HG03045 (cell line): ENCODE measurements around the gene GNB5.
"Not testable (repeated sequence)": the region's sequence is repeated elsewhere in the genome, so short reads cannot be mapped to it uniquely, and the experiment has no call there.

Experiments used
- ATAC-seq: cut with Tn5 transposase; IDR thresholded peaks from one replicate; pipeline ENCODE4 v1.9.1; 2021; ENCODE audit warnings: mild to moderate bottlenecking, moderate library complexity; ENCODE audit not compliant: unreplicated experiment

Gene GNB5

DNA sequence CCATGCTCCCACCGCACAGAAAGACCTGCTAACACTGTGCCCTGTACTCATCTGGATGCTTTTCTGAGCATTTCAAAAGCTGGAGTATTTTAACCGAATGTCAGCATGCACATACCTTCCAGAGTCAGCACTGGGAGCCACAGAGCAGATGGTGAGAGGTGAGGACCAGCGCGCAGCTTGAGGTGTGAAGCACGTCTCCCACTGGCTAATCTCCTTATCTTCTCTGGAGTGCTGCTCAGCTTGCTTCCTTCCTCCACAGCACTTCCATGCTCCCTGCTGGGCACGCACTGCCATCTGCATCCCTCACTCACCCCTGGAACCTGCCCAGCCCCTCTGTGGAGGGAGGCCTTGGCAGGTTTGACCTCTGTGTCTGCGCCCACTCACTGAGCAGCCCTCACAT lies at the start of gene GNB5:
Gene GNB5, minus strand, starts transcription at position 186 of the 400 bp plus-strand sequence. CDS start 6,716 bp downstream, outside the sequence.
- no peak for ATAC-seq

DNA sequence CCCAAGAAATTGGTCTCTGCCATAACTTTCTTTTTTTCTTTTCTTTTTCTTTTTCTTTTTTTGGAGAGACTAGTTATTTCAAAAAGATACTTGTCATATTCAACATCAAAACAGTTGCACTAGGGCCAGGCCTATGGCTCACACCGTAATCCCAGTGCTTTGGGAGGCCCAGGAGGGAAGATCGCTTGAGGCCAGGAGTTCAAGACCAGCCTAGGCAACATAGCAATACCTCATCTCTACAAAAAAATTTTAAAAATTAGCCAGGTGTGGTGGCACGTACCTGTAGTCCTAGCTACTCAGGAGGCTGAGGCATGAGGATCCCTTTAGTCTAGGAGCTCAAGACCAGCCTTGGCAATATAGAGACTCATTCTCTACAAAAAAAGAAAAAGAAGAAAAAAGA lies 49.0 kb upstream of the GNB5 start:
- ATAC-seq: no peak

DNA sequence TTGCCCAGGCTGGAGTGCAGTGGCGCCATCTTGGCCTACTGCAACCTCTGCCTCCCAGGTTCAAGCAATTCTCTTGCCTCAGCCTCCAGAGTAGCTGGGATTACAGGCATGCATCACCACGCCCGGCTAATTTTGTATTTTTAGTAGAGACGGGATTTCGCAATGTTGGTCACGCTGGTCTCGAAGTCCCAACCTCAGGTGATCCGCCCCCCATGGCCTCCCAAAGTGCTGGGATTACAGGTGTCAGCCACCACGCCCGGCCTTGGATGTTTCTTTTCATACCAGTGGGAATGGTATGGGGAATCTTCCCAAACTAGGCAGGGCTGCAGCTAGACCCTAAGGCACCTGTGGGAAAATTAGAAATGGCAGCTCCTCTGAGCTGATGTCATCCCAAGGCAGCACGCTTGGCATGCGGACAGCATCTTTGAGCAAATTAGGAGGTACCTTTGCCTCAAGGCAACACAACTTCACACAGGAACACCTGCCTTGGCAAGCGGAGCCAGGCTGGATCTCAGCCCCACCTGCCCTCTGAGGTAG lies 47.9 kb upstream of the GNB5 start:
- ATAC-seq: not testable (repeated sequence)

DNA sequence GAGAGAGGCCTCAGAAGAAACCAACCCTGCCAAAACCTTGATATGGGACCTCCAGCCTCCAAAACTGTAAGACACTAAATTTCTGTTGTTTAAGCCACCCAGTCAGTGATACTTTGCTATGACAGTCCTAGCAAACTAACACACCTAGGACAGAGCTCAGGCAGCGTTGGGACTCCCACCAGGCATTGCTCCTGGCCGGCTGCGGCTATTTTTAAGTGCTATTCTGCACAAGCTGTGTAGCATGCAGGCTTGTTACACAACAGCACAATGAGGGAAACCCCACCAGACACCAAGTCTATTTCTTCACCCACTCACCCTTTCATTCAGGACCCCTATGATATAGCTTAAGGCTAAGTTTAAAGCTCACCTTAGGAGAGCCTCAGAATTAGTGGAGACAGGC lies 47.0 kb upstream of the GNB5 start:
- no peak for ATAC-seq

DNA sequence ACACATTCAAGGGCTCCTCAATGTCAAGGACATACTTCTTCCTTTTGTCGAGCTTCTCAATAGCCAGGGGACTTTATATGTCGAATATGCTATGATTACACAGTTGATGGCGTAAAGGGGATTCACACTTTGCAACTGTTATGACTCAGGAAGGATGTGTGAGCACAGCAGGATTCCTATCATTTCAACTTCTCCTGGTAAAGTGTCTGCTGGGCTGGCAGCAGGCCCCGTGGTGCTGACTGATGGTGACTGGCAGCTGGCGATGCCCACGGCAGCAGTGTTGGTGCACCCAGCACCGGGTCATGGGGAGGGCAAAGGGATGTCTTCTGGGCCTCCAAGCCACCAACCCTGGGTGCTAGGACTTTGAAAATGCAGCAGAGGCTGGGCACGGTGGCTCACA lies 44.8 kb upstream of the GNB5 start:
- no peak for ATAC-seq

DNA sequence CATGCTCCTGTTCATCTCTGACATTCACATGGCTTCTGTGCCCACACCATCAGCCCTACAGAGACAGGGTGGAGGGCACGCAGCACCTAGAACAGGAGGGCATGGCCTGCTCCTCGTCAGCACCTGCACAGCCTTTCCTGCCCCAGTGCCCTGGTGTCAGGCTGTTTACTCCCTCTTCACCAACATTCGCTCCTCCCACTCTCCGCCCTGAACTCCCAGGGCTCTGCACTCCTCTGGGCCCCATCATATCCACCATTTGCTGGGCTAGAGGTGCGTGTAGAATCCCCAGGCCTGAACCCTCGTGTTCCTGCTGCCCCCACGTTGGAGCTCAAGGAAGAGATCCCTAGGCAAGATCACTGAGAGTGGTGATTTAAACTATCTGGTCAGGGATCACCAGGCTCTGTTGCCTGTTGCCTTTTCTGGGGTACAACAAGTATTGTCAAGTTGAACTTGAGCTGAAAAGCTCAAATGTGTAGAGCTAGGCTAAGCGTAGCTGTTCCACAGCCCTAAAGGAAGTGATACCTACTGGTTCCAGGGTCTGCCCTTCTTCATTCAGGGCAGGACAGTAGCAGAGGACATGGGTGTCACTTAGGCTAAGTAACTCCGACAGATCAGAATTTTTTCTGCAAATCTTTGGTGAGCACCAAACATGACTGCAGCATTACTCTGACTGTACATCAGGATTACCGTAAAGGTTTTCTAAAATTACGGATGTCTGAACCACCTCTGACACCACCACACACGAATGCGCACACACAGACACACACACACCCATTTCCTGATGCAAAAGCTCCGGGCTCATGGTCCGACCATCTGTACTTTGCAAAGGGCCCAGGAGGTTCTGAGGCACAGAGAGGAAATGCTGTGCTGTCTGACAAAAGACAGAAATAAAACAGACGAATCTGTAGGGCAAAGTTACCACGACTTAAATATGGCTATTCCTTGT lies 43.7 kb upstream of the GNB5 start:
- ATAC-seq: peak; percentile 57

DNA sequence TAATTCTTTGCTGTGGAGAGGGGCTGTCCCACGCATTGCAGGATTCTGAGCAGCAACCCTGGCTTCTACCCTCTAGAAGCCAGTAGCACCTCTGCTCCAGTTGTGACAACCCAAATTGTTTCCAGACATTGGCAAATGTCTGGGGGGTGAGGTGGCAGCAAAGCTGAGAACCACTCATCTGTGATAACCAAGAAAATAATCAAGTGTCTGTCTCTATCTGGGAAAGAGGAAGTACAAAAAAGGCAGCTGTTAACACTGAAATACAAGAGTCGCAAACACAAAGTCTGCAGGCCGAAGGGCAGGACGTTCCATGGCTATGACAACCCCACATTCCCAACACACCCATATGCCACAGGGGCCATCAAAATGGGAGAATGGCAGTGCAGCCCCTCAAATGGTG lies 42.2 kb upstream of the GNB5 start:
- ATAC-seq: no peak

DNA sequence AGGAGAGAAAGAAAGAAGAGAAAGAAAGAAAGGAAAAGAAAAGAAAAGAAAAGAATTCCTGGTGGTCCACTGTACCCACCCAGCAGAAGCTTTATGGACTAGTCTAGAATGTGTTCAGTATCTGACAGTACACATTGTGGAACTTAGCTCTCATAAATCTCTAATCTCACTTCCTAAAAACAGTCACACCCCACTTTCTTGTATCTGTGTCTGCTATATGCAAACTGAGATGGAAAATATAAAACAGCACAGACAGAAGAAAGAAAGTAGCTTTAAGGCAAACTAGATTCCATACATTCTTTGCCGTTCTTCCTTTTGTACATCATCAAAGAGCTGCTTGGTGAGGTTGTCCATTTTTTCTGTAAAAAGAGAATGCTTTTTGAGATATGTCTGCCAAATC lies 41.1 kb upstream of the GNB5 start:
- peak; percentile 53 for ATAC-seq

DNA sequence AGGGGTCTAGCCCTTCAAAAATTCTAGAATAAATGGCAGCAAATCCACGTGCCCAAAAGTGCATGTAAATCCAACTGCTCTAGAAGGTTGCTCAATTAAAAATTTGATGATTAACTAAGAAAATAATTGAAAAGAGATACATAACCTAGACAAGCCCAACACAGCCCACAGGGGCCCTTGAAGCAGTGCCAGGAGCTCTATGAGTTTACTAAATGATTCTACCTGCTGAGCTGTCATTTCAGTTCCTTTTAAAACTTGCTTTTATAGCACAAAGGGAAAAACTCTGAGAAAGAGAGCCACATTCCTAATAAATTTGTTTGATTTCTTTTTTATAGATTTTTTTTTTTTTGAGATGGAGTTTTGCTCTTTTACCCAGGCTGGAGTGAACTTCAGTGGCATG lies 38.9 kb upstream of the GNB5 start:
- no peak for ATAC-seq

DNA sequence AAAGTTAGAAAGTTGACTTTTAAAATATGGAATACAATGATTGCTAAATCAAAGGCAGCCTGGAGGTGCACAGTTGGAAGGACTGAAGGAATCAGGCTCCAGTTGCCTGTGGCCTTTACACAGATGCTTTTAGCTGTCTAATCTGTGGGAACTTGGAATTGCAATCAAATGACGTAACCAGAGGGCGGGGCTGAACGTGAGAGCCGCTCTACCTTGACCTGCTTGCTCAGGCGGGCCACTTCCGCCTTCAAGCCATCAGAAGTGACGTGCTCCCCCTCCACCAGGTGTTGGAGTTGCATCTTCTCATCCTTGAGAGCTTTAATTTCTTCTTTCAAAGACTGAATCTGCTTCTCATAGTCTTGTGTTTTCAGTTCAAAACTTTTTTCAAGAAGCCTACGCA lies 37.7 kb upstream of the GNB5 start:
- no peak for ATAC-seq

DNA sequence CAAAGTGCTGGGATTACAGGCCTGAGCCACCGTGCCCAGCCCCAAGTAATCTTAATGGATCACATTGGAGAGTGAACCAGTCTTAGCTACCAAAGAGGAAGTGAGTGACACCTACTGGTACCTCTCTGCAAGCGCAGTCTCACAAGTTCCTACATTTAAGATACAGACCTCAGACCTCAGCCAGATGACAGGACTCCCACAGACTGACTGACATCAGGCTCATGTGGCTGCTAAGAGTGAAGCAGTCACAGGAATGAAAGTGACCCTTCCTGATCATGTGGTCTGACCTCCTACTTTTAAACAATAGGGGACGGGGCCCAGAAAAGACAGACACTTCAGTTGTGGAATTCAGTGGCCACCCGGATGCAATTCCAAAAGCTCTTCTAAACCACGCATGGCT lies 36.3 kb upstream of the GNB5 start:
- peak; percentile 74 for ATAC-seq

DNA sequence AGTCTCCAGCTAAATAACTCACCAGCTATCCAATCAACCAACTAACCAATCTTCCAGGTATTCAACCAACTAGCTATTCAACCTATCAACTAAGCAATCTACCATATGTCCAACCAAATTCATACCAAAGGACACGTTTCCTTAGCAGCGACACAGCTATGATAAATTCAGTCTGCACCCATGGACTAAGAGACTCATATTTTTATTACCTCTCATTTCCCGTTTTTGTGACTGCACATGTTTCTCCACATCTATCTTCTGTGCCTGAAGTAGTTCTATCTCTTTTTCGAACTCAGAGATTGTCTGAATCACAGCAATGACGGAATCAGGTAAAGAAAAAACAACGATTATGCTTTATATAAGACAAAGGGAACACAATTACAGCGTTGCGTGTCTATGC lies 34.0 kb upstream of the GNB5 start:
- ATAC-seq: no peak

DNA sequence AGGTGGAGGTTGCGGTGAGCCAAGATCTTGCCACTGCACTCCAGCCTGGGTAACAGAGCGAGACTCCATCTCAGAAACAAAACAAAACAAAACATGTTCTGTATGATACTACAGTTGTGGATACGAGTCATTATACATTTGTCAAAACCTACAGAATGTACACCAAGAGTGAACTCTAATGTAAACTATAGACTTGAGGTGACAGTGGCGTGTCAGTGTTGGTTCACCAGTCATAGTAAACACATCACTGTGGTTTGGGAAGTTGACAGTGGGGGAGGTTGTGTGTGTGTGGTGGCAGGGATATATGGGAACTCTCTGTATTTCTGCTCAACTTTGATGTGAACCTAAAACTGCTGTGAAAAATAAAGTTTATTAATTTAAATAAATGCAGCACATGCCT lies 33.0 kb upstream of the GNB5 start:
- no peak for ATAC-seq

DNA sequence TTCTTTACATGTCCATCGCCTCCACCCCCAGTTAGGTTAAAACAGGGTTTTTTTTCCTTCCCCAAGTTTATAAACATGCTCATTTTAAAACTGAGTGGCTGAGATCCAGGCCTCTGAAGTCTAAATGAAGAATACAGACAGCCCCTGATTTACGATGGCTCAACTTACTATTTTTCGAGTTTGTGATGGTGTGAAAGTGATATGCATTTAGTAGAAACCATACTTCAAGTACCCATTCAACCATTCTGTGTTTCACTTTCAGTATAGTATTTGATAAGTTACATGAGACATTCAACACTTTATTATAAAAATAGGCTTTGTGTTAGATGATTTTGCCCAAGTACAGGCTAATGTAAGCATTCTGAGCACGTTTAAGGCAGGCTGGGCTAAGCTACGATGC lies 30.5 kb upstream of the GNB5 start:
- no peak for ATAC-seq

DNA sequence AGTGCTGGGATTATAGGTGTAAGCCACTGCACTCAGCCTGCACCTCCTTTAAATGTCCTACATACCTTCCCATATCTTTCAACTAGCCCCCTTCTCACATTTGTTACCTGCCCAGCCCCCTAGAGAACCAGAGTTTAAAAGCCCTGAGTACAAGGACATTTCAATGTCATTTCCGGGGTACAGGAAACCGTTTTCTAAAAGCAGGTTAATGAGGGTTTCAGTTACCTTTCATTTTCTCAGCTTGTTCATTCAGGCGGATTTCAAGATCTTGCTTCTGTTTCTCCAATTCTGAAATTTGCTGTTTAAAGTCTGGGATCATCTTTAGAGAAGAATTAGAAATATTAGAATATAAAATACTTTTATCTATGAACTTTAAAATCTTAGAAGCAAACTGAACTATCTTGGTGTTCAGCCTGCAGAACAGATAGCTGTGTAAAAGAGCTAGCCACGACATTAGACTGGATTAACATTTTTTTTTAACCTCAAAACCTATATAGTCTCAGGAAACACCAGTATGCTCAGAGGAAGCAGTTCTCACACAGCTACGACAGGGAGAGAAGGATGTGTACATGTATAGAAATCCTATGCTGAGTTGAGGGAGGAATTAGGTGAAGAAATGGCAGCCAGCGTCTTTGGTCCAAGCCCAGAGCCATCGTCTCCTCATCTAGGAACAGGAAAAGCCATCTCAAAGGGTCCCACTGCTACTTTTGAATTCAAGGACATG lies 29.9 kb upstream of the GNB5 start:
- ATAC-seq: no peak

DNA sequence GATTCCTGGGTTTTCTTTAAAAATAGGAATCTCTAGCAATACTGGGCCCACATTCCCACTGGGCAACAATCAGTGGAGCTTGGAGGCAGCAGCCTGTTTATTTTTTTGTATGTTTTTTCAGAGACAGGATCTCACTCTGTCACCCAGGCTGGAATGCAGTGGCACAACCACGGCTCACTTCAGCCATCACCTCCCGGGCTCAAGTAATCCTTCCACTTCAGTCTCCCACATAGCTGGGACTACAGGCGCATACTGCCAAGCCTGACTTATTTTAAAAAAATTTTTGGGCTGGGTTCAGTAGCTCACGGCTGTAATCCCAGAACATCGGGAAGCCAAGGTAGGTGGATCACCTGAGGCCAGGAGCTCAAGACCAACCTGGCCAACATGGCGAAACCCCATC lies 29.1 kb upstream of the GNB5 start:
- ATAC-seq: no peak

DNA sequence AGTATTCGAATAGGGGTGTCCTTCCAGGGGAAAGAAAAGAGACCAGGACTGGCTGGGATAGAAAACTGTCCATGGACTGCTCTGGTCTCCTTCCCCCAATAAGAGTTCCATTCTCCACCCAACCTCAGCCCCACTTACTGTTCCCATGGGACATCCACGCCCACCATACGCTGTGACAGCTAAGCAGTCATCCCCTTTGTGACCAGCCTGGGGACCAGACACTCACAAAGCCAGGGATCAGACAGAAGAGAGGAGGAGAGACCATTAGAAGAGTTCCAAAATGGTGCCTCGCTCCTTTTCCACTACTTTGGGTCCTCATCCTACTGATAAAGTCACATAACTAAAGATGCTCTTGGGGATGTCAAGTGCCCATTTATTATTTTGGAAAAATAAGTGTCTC lies 27.6 kb upstream of the GNB5 start:
- no peak for ATAC-seq

DNA sequence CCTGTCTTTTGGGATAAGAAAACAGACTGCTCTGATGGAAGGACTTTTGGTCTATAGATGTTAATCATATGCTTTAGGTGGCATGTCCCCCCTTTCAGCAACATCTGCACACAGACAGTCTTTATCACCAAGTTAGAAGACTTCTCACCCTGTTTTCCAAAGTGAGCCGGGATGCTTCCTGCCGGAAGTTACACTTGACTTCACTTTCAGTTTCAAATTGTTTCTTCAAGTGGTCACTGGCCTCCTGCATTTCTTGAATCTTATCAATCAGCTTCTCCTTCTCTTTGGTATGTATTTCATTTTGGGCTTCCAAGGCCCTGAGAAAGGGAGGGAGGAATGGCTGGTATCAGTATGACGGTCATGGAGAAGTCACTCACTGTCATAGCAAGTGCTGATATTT lies 27.2 kb upstream of the GNB5 start:
- no peak for ATAC-seq

DNA sequence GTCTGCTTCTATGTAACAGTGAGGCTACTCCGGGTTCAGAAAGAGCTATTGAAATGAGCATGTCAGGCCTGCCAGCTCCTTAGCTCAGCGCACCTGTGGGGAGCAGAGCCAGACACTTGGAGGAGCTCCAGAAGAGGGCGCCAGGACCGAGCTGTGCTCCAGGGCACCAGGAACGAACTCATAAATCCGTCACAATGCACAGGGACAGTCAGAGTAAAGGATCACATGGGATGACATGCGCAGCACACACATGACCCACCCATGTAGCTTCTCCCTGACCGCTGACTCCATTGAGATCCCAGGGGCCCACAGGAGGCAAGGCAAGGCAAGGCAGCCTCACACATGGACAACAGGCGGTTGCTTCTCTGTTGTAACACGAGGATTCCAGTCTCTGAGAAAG lies 26.0 kb upstream of the GNB5 start:
- no peak for ATAC-seq

DNA sequence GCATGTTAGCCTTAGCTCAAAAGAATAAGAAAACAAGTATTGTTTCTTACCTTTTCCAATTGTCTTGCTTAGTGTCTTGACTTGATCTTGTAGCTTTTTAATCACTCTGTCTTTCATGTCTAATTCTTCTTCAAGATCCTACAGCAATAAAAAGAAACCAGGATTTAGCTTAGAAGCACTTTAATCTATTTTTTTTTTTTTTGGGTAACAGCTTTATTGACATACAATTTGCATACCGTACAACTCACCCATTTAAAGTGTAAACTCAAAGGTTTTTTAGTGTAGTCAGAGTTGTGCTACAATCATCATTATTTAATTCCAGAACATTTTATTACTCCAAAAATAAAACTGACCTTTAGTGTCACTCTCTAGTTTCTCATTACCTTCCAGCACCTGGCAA lies 23.4 kb upstream of the GNB5 start:
- no peak for ATAC-seq

DNA sequence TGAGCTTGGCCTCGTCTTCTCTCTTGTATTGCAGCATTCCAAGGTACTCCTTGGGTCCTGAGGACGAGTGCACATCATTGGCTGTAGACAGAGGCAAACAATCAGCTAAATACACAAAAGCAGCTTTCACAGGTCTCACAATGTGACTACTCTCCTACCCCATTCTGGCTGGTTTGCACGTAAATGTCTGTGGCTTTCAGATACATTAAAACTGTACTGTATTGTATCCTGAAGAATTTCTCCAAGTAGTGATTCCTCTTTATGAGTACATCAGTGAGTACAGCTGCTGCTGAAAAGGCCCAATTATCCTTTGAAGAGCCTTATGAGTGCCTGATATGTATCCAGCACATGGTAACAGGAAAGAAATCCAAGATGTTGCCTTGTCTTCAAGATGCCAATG lies 22.0 kb upstream of the GNB5 start:
- ATAC-seq: no peak
